CD8-positive, alpha-beta memory T cell (primary cell): ENCODE results near the gene METTL21C. TPM values are rescaled to one million over a fixed set of nuclear protein-coding genes. Genes with fewer than 3 reads are reported as not detected.

Experiments
- CTCF ChIA-PET: fragments of 350-600 bp; sonication (Branson Sonifier 250); formaldehyde crosslinking; loops from one replicate; lab custom pipeline; 2021; ENCODE audit warnings: antibody characterized with exemption; lab: Charles Lee
- POLR2A ChIA-PET: fragments of 350-600 bp; sonication (Branson Sonifier 250); formaldehyde crosslinking; loops from one replicate; lab custom pipeline; 2021; ENCODE audit warnings: antibody characterized with exemption; lab: Charles Lee
- DNase-seq, 5 donors: peaks; one replicate each; pipeline versions ENCODE4 v3.0.0 to v3.0.0-alpha.2; 2020 to 2022; ENCODE audit warnings: mixed read lengths in 1 of 5
- H3K27ac ChIP-seq: one replicate; pipeline ENCODE4 v1.7.0; 2013; ENCODE audit warnings: low read depth, mild to moderate bottlenecking, low read length, moderate library complexity
- H3K27me3 ChIP-seq: 2 replicates; pipeline ENCODE4 v1.7.0; 2013; ENCODE audit warnings: low read length, mild to moderate bottlenecking; ENCODE audit not compliant: insufficient read depth, poor library complexity, severe bottlenecking
- H3K36me3 ChIP-seq: 2 replicates; pipeline ENCODE4 v1.7.0; 2013; ENCODE audit warnings: mild to moderate bottlenecking, low read length, moderate library complexity; ENCODE audit not compliant: insufficient read depth
- H3K4me1 ChIP-seq: 2 replicates; pipeline ENCODE4 v1.7.0; 2013; ENCODE audit warnings: mild to moderate bottlenecking, low read length, moderate library complexity; ENCODE audit not compliant: insufficient read depth
- H3K4me3 ChIP-seq: 2 replicates; pipeline ENCODE4 v1.7.0; 2013; ENCODE audit warnings: mild to moderate bottlenecking, low read length
- H3K9me3 ChIP-seq: 2 replicates; pipeline ENCODE4 v1.7.0; 2013; ENCODE audit warnings: mild to moderate bottlenecking, low read length
- H3K27ac Mint-ChIP-seq, 8 donors: one replicate each; pipeline ENCODE4 v1.8.0; 2020 to 2021; ENCODE audit warnings: mixed read lengths in 8 of 8, mild to moderate bottlenecking in 6 of 8, inconsistent platforms in 3 of 8, moderate library complexity in 3 of 8
- H3K27me3 Mint-ChIP-seq, 2 donors: one replicate each; pipeline ENCODE4 v1.8.0; 2020 to 2021; ENCODE audit warnings: mixed read lengths in 2 of 2, mild to moderate bottlenecking in 1 of 2, moderate library complexity in 1 of 2
- H3K36me3 Mint-ChIP-seq, 3 donors: one replicate each; pipeline ENCODE4 v1.8.0; 2020 to 2021; ENCODE audit warnings: mixed read lengths in 3 of 3, inconsistent platforms in 1 of 3, mild to moderate bottlenecking in 1 of 3
- H3K4me1 Mint-ChIP-seq, 3 donors: one replicate each; pipeline ENCODE4 v1.8.0; 2020 to 2021; ENCODE audit warnings: mixed read lengths in 3 of 3, inconsistent platforms in 1 of 3, mild to moderate bottlenecking in 1 of 3
- H3K4me3 Mint-ChIP-seq, 7 donors: one replicate each; pipeline ENCODE4 v1.8.0; 2020 to 2021; ENCODE audit warnings: mixed read lengths in 7 of 7, mild to moderate bottlenecking in 6 of 7, moderate library complexity in 4 of 7, inconsistent platforms in 2 of 7
- H3K9me3 Mint-ChIP-seq, 5 donors: one replicate each; pipeline ENCODE4 v1.8.0; 2020 to 2022; ENCODE audit warnings: mixed read lengths in 5 of 5, mild to moderate bottlenecking in 3 of 5, moderate library complexity in 2 of 5, inconsistent platforms in 1 of 5
- polyA plus RNA-seq: library from polyadenylated mRNA; unstranded; fragments of 300-500 nt; fragmentation: Illumina TruSeq; gene quantifications from one replicate; pipeline ENCODE4 v1.2.3, GENCODE V29; 2021
- total RNA-seq, 2 experiments: library from RNA; stranded (reverse); gene quantifications; one replicate each; pipeline ENCODE4 v1.2.3, GENCODE V29; 2021

Gene METTL21C
- total RNA-seq (not detected), polyA plus RNA-seq (not detected)

DNA sequence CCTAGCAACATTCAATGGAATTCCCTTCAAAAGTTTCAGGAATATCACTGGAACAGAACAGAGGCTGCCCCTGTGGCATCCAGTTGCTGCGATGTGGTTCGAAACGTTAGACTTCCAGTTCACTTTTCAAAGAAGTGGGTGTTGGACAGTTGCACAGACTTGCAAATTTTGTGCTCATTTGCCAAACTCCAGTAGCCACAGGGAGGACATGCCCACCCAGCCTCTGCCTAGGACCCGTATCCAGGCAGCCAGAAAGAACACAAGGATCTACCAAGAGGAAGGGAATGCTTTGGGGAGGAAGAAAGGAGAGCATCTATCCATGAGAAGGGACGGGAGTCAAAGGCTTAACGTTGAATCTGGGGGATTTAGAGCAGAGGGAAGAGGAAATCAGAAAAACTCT, at the start of gene METTL21C:
Gene METTL21C, minus strand, starts transcription at position 108 of the 400 bp plus-strand sequence. CDS start 546 bp downstream, outside the sequence.
- ChIA-PET POLR2A (no interaction called here), CTCF (no interaction called here)
- Mint-ChIP-seq H3K27me3 (peaks cover 24 to 61% of the 10 kb centered on the region in 2 donors), H3K4me3 (no peak within 1 kb of the TSS), H3K4me1 (no peaks in the 10 kb centered on the region), H3K36me3 (peaks cover 0 to 8% (median 3%) of the 10 kb centered on the region in 3 donors), H3K9me3 (peaks cover 0 to 11% (median 4%) of the 10 kb centered on the region in 5 donors), H3K27ac (peak within 1 kb of the TSS in 1 of 8 donors; percentile 30)
- Histone ChIP-seq H3K27me3 (peaks cover 3% of the 10 kb centered on the region), H3K4me3 (no peak within 1 kb of the TSS), H3K27ac (no peak within 1 kb of the TSS), H3K4me1 (no peaks in the 10 kb centered on the region), H3K9me3 (no peaks in the 10 kb centered on the region), H3K36me3 (no peaks in the 10 kb centered on the region)
- no peak for DNase-seq

DNA sequence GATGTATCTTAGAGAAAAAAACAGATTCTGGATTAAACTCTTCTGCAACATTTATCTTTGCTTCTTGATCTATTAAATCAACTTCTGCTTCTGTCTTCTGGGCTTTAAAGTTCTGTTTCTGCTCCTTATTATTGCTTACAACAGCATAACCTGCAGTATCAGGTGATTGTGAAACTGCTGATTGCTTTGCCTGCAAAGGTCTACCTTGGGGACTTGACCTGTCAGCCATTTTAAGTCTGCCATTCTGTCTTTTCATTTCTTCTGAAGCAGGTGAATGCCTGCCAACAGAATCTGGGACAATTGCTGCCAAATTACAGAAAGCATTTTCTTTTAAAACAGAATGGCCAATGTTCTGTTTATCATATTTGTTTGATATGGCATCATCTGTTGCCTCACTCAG, 47.7 kb upstream of the METTL21C start:
- Histone ChIP-seq H3K27me3 (peaks cover 8% of the 10 kb centered on the region), H3K4me3 (no peak overlapping the region), H3K9me3 (no peaks in the 10 kb centered on the region), H3K36me3 (no peaks in the 10 kb centered on the region), H3K4me1 (no peaks in the 10 kb centered on the region), H3K27ac (no peak overlapping the region)
- ChIA-PET CTCF (no interaction called here), POLR2A (no interaction called here)
- H3K4me1 Mint-ChIP-seq, result no peaks in the 10 kb centered on the region
- H3K4me3 Mint-ChIP-seq, result no peak overlapping the region
- H3K27ac Mint-ChIP-seq, result no peak overlapping the region
- peaks cover 0 to 12% (median 0%) of the 10 kb centered on the region in 3 donors for H3K36me3 Mint-ChIP-seq
- H3K9me3 Mint-ChIP-seq, result peaks cover 0 to 4% (median 2%) of the 10 kb centered on the region in 5 donors
- H3K27me3 Mint-ChIP-seq, result peaks cover 11 to 40% of the 10 kb centered on the region in 2 donors
- no peak for DNase-seq

DNA sequence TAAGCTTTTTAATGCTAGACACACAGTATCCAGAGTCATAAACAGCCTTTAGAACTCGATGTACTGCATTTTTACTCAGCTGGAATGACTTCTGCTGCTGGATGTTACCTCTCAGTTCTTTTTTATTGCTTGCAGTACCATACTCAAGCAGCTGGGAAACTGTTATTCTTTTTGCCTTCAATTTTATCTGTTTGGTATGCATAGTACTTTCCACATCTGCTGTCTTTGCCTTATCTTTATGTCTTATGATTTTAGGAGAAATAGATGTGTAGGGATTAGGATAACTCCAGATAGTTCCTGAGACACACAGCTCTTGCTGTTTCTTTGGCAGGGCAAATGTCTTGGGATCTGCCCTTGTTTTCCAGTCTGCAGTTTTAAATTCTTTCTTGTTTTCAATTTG, 47.3 kb upstream of the METTL21C start:
- DNase-seq, result no peak
- H3K4me1 ChIP-seq, result no peaks in the 10 kb centered on the region
- Mint-ChIP-seq H3K4me1 (no peaks in the 10 kb centered on the region), H3K27me3 (peaks cover 11 to 38% of the 10 kb centered on the region in 2 donors), H3K27ac (no peak overlapping the region), H3K4me3 (no peak overlapping the region), H3K9me3 (peaks cover 0 to 4% (median 2%) of the 10 kb centered on the region in 5 donors), H3K36me3 (peaks cover 0 to 12% (median 0%) of the 10 kb centered on the region in 3 donors)
- ChIA-PET POLR2A (interaction anchor here (0.5 kb wide), 1 partner anchor 117 kb away, joined by 10 read pairs; no protein-coding TSS in a partner anchor), CTCF (no interaction called here)
- H3K27me3 ChIP-seq, result peaks cover 8% of the 10 kb centered on the region
- no peak overlapping the region for H3K4me3 ChIP-seq
- H3K36me3 ChIP-seq, result no peaks in the 10 kb centered on the region
- H3K9me3 ChIP-seq, result no peaks in the 10 kb centered on the region
- H3K27ac ChIP-seq, result no peak overlapping the region

DNA sequence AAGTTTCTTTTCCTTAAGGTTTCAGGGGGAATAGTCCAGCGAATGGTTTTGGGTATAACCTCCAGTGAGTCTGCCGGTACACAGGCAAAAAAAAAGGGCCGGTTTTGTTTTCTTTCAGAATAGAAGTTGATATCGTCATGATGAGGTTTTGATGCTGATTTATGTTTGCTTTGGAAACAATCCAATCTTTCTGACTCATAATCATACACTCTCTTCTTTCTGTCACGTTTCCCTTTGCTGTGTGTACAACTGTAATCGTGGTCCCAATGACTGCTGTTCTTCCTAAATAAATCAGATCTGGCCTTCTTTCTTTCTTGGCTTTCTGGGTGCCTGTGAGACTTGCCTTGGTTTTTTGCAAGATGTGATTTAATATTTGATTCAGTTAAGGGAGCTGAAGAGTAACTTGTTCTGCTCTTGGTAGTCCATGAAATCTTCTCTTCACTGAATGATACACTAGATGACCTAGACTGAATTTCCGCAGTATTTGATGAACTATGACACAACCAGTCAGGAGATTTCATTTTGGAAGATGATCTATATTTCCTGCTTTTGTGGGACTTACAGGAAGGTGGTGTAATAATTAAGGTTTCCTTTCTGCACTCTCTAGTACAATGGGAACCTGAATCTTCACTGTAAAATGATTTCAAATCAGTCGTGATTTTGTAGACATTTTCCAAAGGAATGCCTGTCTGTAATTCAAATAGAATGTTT, 34.9 kb upstream of the METTL21C start:
- Histone ChIP-seq H3K4me3 (no peak overlapping the region), H3K9me3 (no peaks in the 10 kb centered on the region), H3K36me3 (no peaks in the 10 kb centered on the region), H3K27me3 (no peaks in the 10 kb centered on the region), H3K4me1 (no peaks in the 10 kb centered on the region), H3K27ac (no peak overlapping the region)
- ChIA-PET POLR2A (no interaction called here), CTCF (no interaction called here)
- no peak for DNase-seq
- peak overlapping the region in 1 of 8 donors; percentile 9 for H3K27ac Mint-ChIP-seq
- no peak overlapping the region for H3K4me3 Mint-ChIP-seq
- H3K4me1 Mint-ChIP-seq, result peaks cover 0 to 5% (median 4%) of the 10 kb centered on the region in 3 donors
- no peaks in the 10 kb centered on the region for H3K36me3 Mint-ChIP-seq
- H3K27me3 Mint-ChIP-seq, result peaks cover 3 to 13% of the 10 kb centered on the region in 2 donors
- no peaks in the 10 kb centered on the region for H3K9me3 Mint-ChIP-seq

DNA sequence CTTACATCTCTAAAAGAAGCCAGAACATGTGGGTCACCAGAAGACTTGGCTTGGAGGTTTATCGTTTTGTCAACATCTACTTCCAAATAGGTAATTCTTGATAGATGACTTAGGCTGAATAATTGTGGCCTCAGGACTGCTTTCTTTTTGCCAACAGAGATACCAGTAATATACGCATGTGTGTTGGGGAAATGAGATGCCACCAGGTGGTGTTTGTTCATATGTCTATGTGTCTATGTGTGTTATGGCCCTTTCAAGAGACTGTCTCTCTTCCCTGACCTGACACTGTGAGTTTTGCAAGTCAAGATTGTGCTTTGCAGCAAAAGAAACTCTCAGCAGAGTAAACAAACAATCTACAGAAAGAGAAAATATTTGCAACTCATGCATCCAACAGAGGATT, 31.6 kb upstream of the METTL21C start:
- H3K9me3 ChIP-seq, result no peaks in the 10 kb centered on the region
- H3K4me3 ChIP-seq, result no peak overlapping the region
- no peak overlapping the region for H3K4me3 Mint-ChIP-seq
- CTCF ChIA-PET, result no interaction called here
- H3K27ac ChIP-seq, result no peak overlapping the region
- peaks cover 4 to 11% (median 9%) of the 10 kb centered on the region in 3 donors for H3K4me1 Mint-ChIP-seq
- H3K4me1 ChIP-seq, result no peaks in the 10 kb centered on the region
- H3K27ac Mint-ChIP-seq, result no peak overlapping the region
- no peak for DNase-seq
- peaks cover 6 to 10% of the 10 kb centered on the region in 2 donors for H3K27me3 Mint-ChIP-seq
- no peaks in the 10 kb centered on the region for H3K36me3 Mint-ChIP-seq
- H3K27me3 ChIP-seq, result no peaks in the 10 kb centered on the region
- H3K36me3 ChIP-seq, result no peaks in the 10 kb centered on the region
- H3K9me3 Mint-ChIP-seq, result peaks cover 0 to 2% (median 0%) of the 10 kb centered on the region in 5 donors
- POLR2A ChIA-PET, result no interaction called here

DNA sequence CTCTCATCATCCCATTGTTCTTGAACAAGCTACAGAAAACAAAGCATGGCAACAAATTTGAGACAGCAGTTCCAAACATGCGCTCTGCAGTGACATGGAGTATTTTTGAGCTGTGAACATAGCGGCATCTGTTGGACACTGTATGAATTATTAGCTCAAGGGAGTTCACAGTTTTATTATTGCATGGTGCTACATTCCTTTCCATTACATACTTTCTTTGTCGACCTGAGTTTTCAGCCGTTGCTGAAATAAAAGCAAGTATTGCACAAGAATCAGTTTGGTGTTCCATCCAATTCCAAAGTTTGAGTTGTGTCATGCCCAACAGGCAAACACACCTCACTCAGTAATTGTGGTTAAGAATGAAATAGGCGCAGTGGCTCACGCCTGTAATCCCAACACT, 30.1 kb upstream of the METTL21C start:
- ChIA-PET CTCF (interaction anchor here (1.2 to 1.7 kb wide), 3 partner anchors 75 to 146 kb away, joined by 3 to 11 read pairs (median 4); no protein-coding TSS in a partner anchor), POLR2A (interaction anchor here (1.0 kb wide), 1 partner anchor 129 kb away, joined by 3 read pairs; no protein-coding TSS in a partner anchor)
- Histone ChIP-seq H3K27me3 (peaks cover 3% of the 10 kb centered on the region), H3K27ac (no peak overlapping the region), H3K36me3 (no peaks in the 10 kb centered on the region), H3K4me1 (no peaks in the 10 kb centered on the region), H3K4me3 (no peak overlapping the region), H3K9me3 (no peaks in the 10 kb centered on the region)
- no peak for DNase-seq
- Mint-ChIP-seq H3K27me3 (peaks cover 6 to 9% of the 10 kb centered on the region in 2 donors), H3K36me3 (no peaks in the 10 kb centered on the region), H3K4me1 (peaks cover 4 to 11% (median 9%) of the 10 kb centered on the region in 3 donors), H3K27ac (no peak overlapping the region), H3K9me3 (peaks cover 0 to 2% (median 0%) of the 10 kb centered on the region in 5 donors), H3K4me3 (no peak overlapping the region)

DNA sequence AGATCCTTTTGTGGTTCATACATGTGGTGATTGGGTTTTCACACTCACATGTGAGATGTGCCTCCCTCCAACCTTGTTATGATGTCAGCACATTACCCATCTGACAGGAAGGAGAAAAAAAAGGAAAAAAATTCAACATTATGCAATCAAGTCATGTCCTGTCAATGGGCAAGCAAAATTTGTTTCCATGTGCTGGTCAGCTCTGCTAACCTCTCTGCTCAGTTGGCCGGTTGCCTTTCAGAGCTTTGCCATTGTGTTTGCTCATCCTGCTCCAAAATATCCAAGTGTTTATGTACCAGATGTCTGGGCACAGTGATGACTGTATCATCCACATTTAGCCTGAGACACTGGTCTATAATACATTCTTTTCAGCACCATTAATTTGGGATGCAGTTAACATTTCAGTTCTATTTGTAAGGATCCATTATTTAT, 27.0 kb upstream of the METTL21C start:
- H3K4me1 ChIP-seq, result no peaks in the 10 kb centered on the region
- peaks cover 3% of the 10 kb centered on the region for H3K27me3 ChIP-seq
- no peak overlapping the region for H3K4me3 Mint-ChIP-seq
- H3K27ac Mint-ChIP-seq, result peak overlapping the region in 3 of 8 donors; percentile 27 to 76 (median 31)
- no peak overlapping the region for H3K4me3 ChIP-seq
- DNase-seq, result peak in 1 of 5 donors; percentile 30
- H3K36me3 Mint-ChIP-seq, result no peaks in the 10 kb centered on the region
- H3K27ac ChIP-seq, result no peak overlapping the region
- ChIA-PET POLR2A (no interaction called here), CTCF (interaction anchor here (0.8 to 1.1 kb wide), 2 partner anchors 130 to 144 kb away, joined by 3 read pairs; no protein-coding TSS in a partner anchor)
- peaks cover 0 to 2% (median 0%) of the 10 kb centered on the region in 5 donors for H3K9me3 Mint-ChIP-seq
- H3K36me3 ChIP-seq, result no peaks in the 10 kb centered on the region
- peaks cover 4 to 6% (median 5%) of the 10 kb centered on the region in 3 donors for H3K4me1 Mint-ChIP-seq
- no peaks in the 10 kb centered on the region for H3K9me3 ChIP-seq
- H3K27me3 Mint-ChIP-seq, result peaks cover 6 to 10% of the 10 kb centered on the region in 2 donors

DNA sequence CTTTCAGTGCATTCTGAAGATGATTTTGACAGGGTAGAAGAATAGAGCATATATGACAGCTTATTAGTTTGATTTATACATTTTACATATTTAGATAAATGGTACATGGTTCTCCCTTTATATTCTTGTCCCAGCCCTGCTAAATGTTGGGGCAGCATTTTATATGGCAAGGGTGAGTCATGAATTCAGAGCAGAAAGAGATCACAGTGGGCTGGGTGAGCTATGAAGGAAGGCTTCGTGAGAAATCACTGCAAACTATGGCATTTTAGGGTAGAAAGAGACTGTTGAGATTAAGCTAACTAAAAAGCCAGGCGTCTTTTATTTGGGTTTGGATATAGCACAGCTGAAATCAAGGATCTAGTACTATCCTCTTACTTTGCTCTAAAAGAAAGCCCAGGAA, 23.9 kb upstream of the METTL21C start:
- DNase-seq, result no peak
- Histone ChIP-seq H3K4me3 (no peak overlapping the region), H3K27ac (no peak overlapping the region), H3K9me3 (no peaks in the 10 kb centered on the region), H3K27me3 (peaks cover 3% of the 10 kb centered on the region), H3K36me3 (no peaks in the 10 kb centered on the region), H3K4me1 (no peaks in the 10 kb centered on the region)
- H3K9me3 Mint-ChIP-seq, result no peaks in the 10 kb centered on the region
- no peak overlapping the region for H3K4me3 Mint-ChIP-seq
- POLR2A ChIA-PET, result no interaction called here
- CTCF ChIA-PET, result interaction anchor here (1.7 kb wide), 1 partner anchor 127 kb away, joined by 3 read pairs; no protein-coding TSS in a partner anchor
- peaks cover 4 to 6% (median 5%) of the 10 kb centered on the region in 3 donors for H3K4me1 Mint-ChIP-seq
- peak overlapping the region in 1 of 8 donors; percentile 78 for H3K27ac Mint-ChIP-seq
- H3K27me3 Mint-ChIP-seq, result peaks cover under 1 to 10% of the 10 kb centered on the region in 2 donors
- no peaks in the 10 kb centered on the region for H3K36me3 Mint-ChIP-seq
